Inflammatory macrophage treated with lipopolysaccharide for 1 hour (primary cell): ENCODE results near the gene RPL7A.
A peak's percentile ranks its signal among the peaks of the same experiment; 100 is the strongest.
"Not testable (repeated sequence)": the region's sequence is repeated elsewhere in the genome, so short reads cannot be mapped to it uniquely, and the experiment has no call there.

Source experiments
- DNase-seq, 2 donors: peaks; one replicate each; pipeline ENCODE4 v3.0.0-alpha.2; 2020 to 2022

Gene RPL7A

GRCh38 chr9:133370685-133371084 is 22.7 kb downstream of the RPL7A start:
- no peak for DNase-seq

- peak in 1 of 2 donors; percentile 8 for DNase-seq
Measured at GRCh38 chr9:133371261-133371711, 23.3 kb downstream of the RPL7A start.

GRCh38 chr9:133372144-133372543 is 24.1 kb downstream of the RPL7A start:
- no peak for DNase-seq

- peak; percentile 33 to 54 for DNase-seq
Measured at GRCh38 chr9:133374612-133375115, 26.6 kb downstream of the RPL7A start.

- DNase-seq, result peak; percentile 16 to 29
Measured at GRCh38 chr9:133375116-133375723, 27.2 kb downstream of the RPL7A start.

GRCh38 chr9:133375724-133376654 is 28.0 kb downstream of the RPL7A start, which contains the start of the genes STKLD1 and SURF4:
STKLD1 (plus strand) TSS chr9:133376366; CDS start chr9:133376474, 108 bp downstream.
SURF4 (minus strand) TSS chr9:133376060; CDS start chr9:133375969, 91 bp downstream.
- peak; percentile 92 to 97 for DNase-seq

- not testable (repeated sequence) for DNase-seq
Measured at GRCh38 chr9:133377280-133377679, 29.3 kb downstream of the RPL7A start.

- no peak for DNase-seq
Measured at GRCh38 chr9:133377721-133378216, 29.8 kb downstream of the RPL7A start.

GRCh38 chr9:133378408-133378962 is 30.5 kb downstream of the RPL7A start:
- no peak for DNase-seq

GRCh38 chr9:133379153-133380086 is 31.4 kb downstream of the RPL7A start:
- no peak for DNase-seq

GRCh38 chr9:133380734-133381133 is 32.7 kb downstream of the RPL7A start:
- no peak for DNase-seq

GRCh38 chr9:133382507-133383141 is 34.6 kb downstream of the RPL7A start:
- DNase-seq, result no peak

- no peak for DNase-seq
Measured at GRCh38 chr9:133383438-133383837, 35.4 kb downstream of the RPL7A start.

GRCh38 chr9:133384736-133385321 is 36.8 kb downstream of the RPL7A start:
- no peak for DNase-seq

GRCh38 chr9:133385452-133385851 is 37.4 kb downstream of the RPL7A start:
- no peak for DNase-seq

GRCh38 chr9:133386338-133386737 is 38.3 kb downstream of the RPL7A start:
- no peak for DNase-seq

- DNase-seq, result no peak
Measured at GRCh38 chr9:133387680-133388079, 39.7 kb downstream of the RPL7A start.

GRCh38 chr9:133389025-133389557 is 41.1 kb downstream of the RPL7A start:
- DNase-seq, result no peak

GRCh38 chr9:133389562-133389961 is 41.5 kb downstream of the RPL7A start:
- no peak for DNase-seq

- no peak for DNase-seq
Measured at GRCh38 chr9:133390713-133391112, 42.7 kb downstream of the RPL7A start.

- not testable (repeated sequence) for DNase-seq
Measured at GRCh38 chr9:133391449-133391848, 43.4 kb downstream of the RPL7A start.
